Kidney capillary endothelial cell (primary cell): ENCODE measurements around the gene ACSL5.
"Not testable (repeated sequence)": the region's sequence is repeated elsewhere in the genome, so short reads cannot be mapped to it uniquely, and the experiment has no call there.

Experiments used
- DNase-seq: peaks from one replicate; pipeline ENCODE4 v3.0.0-alpha.2; 2018; ENCODE audit warnings: low spot score

The ACSL5 gene

DNA sequence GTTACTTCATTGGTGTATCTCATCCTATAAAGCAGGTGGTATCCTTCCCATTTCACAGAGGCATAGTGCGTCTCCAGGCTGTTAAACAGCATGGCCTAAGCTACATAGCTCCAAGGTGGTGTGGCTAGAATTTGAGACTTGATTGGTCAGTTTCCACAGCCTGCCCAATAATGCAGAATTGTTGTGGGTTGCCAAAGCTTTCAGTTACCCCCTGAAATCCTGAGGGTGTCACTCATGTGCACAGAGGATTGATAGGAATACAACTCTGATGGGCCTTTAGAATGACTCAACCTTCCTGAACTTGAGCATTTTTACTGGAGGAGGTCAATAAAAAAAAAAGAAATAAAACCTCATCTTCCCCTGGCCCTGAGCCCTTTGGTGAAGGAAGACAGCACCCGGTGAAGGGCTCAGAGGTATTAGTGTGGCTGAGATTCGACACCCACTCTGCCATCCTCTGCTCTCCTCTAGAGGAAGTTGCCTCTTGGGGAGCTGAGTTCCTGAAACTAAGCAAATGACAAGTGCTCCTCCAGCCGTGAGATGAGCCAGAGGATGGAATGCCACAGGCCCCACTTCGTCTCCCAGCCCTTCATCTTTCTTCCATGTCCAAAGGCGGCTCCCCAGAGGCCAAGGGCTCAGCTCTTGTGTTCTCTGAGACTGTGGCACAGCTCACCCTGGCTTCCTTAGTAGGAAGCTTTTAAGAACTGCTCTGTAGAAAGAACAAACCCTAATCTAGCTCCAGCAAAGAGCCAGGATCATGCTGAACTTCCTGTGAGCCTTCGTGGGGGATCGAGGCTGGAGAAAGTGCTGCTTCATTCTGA is 1.0 kb downstream of the ACSL5 start:
- no peak for DNase-seq

DNA sequence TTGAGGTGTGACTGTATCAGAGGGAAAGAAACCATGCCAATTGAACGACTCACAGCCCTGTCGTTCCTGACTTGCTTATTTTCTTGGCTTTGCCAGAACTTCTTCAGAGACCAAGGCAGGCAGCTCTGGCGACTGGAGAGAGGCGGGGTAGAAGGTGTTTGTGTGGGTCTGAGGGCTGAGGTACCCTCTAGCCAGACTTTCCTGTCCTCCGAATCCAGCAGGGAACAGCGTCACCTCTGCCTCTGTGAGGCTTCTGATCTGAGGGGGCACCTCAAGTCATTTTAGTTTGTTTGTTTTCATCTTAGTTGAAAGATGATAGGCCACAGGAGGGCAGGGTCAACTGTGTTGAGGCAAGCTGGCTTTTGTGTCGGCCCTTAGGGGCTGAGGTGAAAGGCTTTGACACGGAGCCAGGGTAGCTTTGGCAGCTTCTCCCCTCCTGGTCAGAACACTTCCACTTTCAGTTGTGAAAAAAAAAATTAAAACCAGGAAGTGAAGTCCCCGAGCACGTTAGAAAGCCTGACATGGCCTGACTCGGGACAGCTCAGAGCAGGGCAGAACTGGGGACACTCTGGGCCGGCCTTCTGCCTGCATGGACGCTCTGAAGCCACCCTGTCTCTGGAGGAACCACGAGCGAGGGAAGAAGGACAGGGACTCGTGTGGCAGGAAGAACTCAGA is 1.9 kb downstream of the ACSL5 start:
- DNase-seq, result peak; percentile 59

DNA sequence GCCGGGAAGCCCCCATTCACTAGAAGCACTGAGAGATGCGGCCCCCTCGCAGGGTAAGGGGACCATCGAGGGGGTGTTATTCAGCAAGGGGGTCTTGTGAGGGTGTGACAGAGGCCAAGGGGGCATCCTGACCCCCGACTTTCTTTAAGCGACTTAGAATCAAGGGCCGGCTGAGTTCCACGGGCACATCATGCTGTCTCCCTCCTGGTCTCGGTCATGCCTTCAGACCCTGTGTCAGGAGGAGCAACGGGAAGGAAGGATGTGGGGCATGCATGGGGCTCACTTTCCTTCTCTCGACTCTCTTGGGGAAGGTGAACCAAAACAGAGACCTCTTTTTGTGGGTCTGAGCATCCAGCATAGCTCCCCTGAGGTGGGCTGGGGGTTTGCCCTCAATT is 2.5 kb downstream of the ACSL5 start:
- DNase-seq, result no peak

DNA sequence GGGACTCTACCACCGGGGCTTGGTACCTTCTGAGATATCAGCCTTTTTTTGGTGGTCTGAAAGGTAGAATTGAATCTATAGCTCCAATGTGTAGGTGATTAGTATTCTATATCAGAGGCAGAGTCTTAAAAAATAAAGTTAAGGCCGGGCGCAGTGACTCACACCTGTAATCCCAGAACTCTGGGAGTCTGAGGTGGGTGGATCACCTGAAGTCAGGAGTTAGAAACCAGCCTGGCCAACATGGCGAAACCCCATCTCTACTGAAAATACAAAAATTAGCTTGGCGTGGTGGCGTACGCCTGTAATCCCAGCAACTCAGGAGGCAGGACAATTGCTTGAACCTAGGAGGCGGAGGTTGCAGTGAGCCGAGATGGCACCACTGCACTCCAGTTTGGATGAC is 3.2 kb downstream of the ACSL5 start:
- not testable (repeated sequence) for DNase-seq

DNA sequence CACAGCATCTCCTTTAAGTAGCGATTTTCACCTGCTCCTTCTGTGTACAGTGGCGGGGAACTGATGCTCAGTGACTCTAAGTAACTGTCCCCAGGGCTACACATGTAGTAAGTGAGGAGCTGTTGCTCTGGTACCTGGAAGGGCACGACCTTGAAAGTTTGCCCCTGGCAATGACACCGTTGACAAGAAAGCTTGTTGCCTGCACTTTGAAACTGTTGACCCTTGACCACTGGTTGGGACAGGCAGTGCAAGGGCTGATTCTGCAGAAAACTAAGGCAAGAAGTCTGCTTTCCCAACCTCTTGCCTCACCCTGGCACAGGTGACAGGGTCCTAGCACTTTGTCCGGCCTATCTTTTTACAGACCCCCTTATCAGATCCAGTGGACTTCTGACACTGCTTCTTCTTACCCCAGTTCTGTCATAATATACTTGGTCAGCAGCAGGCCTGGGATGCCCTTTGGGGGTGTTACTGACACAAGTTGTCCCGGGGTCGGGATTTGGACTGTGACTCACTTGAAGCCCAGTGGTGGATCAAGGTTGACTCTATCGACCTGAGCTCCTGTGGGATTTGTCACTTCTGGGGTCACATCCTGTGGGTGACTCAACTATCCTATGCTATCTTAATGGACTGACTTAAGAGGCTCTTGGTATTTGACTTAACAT is 5.8 kb downstream of the ACSL5 start:
- peak; percentile 92 for DNase-seq

DNA sequence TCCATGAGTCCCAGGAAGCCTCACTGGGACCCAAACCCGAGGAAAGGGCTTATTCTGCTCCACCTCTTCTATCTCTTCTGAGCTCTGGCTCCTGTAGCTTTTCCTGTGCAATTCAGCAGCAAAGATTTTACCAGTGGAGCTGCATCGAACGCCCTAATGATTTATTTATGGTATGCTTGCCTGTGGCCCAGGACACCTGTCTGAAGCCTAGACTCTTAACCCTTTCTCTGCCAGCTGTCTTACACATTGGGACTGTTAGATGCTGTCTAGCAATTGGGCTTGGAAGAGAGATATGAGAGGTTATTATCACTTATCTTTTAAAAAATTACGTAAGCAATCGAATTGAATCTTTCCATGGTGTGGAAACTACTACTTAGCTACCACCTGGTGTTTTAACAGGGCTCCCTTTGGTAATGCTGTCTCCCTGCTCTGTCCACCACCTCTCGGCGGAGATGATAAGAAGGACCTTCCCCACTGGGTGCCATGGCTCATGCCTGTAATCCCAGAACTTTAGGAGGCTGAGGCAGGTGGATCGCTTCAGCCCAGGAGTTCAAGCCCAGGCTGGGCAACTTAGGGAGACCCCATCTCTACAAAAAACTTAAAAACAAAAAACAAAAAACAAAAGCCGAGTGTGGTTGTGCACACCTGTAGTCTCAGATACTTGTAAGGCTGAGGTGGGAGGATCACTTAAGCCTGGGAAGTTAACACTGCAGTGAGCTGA is 8.8 kb downstream of the ACSL5 start:
- DNase-seq, result no peak

DNA sequence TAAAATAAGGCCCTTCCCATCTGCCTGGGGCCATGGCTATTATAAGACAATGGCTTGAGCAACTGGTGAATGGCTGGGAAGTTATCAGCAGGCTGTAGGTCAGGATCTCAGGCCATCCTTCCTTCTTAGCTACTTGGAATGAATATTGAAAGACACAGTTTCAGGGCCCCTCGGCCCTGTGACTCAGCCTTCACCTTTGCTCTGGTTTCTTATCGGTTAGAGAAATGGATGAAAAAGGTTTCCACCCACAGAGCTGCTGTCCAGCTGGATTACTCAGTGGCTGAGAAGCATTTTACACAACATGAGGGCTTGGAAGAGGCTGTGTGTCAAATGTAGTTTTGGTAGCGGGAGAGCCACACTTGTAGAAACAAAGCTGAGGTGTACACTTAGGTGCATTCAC is 9.4 kb downstream of the ACSL5 start:
- DNase-seq, result no peak

DNA sequence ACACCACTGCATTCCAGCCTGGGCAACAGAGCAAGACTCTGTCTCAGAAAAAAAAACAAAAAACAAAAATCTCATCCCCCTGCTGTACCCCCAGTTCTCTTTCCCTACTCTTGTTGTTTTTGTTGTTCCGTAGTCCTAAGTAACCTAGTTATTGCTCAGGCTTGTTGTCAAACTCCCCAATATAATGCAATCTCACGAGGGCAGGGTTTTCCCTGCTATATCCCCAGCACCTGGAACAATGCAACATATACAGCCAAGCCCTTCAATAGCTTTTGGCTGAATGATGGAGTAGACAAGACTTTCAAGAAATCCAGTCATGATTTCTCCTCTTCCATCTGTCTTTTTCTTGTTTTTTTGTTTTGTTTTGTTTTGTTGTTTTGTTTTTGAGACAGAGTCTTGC is 10.2 kb downstream of the ACSL5 start:
- no peak for DNase-seq

DNA sequence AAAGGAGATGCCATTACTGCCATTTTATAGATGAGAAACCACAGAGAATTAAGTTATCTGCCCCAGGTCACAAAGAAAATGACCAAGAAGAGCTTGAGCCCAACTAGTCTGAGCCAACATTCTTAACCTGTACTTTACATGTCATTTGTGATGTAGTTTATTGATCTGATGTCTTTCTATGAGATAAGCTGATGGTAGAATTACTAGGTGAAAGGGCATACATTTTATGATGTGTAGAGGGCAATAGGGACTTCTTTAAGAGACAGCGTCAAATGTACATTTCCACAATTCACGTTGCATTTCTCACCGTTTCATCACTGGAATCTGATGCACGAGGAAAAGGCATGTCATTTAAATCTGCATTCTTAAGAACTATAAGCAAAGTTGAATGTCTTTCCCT is 11.3 kb downstream of the ACSL5 start:
- DNase-seq, result no peak

DNA sequence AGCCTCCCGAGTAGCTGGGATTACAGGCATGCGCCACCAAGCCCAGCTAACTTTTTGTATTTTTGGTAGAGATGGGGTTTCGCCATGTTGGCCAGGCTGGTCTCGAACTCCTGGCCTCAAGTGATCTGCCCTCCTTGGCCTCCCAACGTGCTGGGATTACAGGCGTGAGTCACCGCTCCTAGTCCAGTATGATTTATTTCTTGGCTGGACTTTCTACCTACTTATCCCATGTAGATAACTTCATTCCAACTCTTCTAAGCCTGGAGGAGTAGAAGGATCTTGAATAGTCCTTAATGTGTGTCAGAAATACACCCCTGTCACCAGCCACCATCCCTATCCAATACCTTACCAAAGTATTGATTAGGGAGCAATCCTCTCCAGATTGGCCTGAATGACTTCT is 14.1 kb downstream of the ACSL5 start:
- DNase-seq, result not testable (repeated sequence)

DNA sequence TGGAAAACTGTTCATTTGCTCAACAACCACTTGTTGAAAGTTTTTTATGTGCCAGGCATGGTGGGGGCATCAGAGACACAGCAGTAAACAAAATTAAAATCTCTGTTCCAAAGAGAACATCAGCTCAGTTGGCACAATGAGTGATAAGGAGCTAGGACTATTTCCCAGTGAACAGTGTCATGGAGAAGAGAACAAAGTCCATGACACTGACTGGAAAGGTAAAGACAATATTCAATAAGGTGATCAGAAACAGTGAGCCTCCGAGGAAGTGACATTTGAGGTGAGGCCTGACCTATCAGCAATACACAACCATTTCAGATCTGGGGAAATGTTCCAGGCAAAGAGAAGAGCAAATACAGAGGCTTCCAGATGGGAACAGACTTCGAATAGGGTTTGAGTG is 14.6 kb downstream of the ACSL5 start:
- no peak for DNase-seq

DNA sequence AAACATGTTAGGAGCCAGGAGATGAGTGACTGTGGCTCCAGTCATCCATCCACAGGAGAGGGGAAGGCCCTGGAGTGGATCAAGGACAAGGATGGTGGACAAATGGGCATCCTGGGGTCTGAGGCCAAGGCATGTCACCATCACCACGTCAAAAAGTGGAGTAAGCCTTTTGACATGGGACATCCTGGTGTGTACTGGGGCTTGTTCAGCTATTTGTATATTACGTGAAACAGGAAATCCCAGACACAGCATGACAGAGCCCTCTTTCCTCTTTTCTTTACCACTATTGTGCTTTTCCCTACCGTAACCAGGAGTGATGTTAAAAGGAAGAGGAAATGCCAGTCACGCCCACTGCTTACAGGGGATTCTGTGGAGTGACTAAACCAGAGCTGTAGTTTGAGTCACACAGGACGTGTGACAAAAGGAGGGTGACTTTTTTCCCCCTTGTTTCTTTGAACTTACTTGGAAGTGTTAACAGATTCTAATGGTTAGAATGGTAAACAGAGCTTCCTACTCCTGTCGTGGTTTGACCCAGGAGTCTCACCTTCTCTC is 15.4 kb downstream of the ACSL5 start:
- peak; percentile 99 for DNase-seq

DNA sequence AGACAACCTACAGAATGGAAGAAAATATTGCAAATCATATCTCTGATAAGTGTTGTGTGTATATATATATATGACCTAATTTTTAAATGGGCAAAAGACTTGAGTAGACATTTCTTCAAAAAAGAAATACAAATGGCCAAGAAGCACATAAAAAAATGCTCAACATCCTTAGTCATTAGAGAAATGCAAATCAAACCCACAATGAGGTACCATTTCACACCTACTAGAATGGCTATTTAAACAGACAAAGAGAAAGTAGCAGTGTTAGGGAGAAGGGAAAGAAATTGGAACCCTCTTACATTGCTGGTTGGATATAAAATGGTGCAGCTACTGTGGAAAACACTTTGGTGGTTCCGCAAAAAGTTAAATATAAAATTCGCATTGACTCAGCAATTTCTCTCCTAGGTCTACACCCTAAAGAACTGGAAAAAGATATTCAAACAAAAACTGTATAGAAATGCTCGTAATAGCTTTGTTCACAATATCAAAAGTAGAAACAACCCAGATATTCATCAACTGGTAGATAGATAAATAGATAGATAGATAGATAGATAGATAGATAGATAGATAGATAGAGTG is 16.3 kb downstream of the ACSL5 start:
- no peak for DNase-seq

DNA sequence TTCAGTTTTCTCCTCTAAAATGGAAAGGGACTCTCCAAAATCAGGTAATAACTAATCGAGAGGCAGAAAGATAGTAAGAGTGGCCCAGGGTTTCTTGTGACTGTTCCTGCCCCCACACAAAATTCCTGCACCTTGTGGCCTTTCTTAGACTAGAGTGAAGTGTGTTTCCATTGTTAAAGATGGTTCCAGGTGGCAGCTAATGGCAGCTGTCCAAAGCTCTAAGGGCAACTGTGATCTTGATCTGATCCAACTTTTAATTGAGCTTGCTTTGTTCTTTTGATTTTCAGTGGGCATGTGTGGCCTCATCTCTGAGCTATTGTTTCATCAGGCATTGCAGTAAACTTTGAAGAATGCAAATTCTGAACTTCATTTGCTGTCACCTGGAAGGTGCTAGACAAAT is 19.4 kb downstream of the ACSL5 start:
- no peak for DNase-seq

DNA sequence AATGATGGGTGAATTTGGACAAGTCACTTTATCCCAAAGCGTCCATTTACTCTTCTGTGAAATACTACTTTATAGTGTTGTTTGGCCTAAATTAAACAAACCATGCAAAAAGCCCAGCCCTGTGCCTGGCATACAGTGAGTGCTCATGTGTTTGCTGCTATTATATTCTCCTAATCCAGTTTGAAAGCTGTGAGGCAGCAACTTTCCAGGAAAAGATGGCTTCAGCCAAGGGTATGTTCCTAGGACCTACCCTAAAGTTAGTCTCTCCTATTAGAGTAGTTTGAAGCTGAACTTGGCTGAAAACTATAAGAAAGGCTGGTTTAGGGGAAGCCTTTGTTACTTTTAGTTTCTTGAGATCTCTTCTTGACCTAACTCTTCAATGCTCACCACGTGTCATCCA is 19.9 kb downstream of the ACSL5 start:
- no peak for DNase-seq

DNA sequence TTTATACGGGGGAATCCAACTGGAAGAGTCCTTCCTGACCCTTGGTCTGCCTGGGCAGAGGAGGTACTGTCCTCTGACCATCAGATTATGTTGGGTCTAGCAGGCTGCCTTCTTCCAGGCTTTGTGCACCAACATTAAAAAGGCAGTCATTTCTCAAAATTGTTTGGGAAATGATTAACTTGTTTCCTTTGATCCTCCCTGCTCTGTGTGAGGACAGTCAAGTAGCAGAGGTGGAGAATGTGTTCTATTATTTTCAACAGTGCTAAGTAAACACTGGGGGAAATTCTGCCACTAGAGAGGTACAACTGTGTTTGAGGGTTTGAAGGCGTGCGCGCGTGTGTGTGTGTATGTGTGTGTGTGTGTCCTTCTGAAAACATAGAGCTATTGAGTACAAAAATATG is 20.6 kb downstream of the ACSL5 start:
- DNase-seq, result no peak

DNA sequence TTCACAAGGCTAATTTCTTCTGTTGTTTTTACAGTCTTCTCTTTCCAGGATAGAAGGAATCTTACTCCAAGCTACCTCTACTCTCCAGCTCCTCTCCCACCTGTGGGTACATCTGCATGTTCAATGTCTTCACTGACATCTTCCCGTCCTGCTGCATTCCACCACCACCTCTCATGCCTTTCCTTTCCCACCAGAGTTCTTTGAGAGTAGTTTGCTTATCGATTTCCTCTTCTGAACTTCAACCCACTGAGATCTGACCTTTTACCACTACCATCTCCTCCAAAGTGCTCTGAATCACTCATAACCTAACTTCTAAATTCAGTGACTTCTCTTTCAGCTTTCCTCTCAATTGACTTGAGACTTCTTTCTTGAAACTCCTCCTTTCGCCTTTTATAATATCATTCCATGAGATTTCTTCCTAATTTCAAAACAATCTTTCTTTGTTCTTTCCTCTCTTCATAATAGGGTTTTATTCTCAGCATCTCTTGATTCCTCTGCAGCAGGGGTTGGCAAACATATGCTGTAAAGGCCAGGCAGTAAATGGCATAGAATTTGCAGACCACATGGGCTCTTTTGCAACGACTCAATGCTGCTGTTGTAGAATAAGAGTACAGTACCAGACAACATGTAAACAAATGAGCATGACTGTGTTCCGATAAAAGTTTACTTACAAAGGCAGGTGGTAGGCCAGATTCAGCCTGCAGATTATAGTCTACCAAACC is 22.1 kb downstream of the ACSL5 start:
- DNase-seq, result no peak

DNA sequence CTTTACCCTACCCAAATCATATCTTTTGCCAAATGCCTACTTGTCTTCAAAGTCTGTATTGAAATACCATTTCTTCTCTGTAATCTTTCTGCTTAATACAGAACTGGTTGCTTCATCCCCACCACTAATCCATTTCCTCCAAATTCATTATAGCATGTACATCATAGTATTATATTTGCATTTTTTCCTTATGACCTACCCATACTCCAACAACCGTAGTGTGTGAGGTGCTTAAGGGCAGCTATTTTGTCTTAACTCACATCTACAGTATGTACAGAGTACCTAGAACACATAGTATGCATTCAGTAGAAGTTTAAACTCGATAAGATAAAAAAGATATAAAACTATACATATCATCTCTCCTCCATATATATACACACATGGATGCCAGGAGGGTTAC is 23.7 kb downstream of the ACSL5 start:
- DNase-seq, result no peak

DNA sequence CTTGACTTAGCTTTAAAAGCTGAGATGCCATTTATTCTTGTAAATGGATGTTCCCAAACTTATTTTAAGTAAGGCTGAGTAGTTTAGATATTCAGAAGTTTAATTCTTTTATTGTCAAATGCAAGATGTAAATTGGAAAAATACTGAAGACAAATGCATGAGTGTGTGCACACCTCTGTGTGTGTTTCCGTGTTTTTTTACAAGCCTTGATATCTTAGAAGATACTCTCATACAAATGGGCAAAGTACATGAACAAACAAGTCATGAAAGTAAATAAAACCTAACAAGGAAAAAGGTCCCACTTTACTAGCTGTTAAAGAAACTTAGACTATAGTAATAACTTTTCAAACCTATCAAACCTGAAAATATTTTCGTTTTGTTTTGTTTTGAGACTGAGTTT is 29.0 kb downstream of the ACSL5 start:
- no peak for DNase-seq

DNA sequence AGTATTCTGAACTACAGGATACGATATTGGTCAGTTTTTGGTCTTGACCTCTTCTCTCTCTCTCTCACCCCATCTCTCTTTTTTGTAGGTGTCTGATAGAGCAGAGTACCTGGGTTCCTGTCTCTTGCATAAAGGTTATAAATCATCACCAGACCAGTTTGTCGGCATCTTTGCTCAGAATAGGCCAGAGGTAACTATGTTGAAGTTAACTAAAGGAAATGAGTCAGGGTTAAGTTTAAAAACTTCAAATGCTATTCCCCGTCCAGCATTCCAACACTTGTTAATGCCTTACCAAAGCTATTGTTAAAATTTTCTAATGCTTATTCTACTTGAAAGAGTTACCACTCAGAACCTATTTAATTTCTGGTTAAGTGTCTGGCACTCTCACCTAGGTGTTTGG is 30.7 kb downstream of the ACSL5 start:
- DNase-seq, result peak; percentile 64

DNA sequence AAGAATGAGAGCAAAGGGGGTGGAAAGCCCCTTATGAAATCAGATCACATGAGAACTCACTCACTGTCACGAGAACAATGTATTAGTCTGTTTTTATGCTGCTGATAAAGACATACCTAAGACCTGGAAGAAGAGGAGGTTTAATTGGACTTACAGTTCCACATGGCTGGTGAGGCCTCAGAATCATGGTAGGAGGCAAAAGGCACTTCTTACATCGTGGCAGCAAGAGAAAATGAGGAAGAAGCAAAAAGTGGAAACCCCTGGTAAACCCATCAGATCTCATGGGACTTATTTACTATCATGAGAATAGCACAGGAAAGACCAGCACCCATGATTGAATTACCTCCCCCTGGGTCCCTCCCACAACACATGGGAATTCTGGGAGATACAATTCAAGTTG is 32.9 kb downstream of the ACSL5 start:
- not testable (repeated sequence) for DNase-seq
